ENCODE measurements around the gene PPP1R1A.

DNA sequence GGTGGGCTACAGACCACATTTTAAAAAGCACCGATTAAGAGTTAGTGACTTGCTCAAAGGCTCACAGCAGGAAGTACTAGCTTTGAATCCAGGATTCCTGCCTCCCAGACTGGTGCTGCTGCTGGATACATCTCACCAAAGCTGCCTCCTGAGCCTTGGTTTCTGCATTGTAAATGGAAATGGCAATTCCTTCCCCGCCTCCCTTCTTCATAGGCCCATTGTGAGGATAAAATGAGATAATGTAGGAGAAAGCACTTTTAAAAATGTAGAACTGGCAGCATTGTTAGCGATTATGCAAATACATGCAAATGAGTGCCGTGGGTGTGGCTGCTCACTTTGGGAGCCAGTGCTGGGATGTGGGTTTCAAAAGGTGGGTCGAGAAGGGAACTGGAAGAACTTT, 23.7 kb downstream of the PPP1R1A start:
- TF ChIP-seq, protein P1, sequence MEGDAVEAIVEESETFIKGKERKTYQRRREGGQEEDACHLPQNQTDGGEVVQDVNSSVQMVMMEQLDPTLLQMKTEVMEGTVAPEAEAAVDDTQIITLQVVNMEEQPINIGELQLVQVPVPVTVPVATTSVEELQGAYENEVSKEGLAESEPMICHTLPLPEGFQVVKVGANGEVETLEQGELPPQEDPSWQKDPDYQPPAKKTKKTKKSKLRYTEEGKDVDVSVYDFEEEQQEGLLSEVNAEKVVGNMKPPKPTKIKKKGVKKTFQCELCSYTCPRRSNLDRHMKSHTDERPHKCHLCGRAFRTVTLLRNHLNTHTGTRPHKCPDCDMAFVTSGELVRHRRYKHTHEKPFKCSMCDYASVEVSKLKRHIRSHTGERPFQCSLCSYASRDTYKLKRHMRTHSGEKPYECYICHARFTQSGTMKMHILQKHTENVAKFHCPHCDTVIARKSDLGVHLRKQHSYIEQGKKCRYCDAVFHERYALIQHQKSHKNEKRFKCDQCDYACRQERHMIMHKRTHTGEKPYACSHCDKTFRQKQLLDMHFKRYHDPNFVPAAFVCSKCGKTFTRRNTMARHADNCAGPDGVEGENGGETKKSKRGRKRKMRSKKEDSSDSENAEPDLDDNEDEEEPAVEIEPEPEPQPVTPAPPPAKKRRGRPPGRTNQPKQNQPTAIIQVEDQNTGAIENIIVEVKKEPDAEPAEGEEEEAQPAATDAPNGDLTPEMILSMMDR (conservative IDR thresholded peaks at IDR 0.05; ENCODE audit: low read depth in 2 of 2), result no peak
- TF ChIP-seq, protein P2, sequence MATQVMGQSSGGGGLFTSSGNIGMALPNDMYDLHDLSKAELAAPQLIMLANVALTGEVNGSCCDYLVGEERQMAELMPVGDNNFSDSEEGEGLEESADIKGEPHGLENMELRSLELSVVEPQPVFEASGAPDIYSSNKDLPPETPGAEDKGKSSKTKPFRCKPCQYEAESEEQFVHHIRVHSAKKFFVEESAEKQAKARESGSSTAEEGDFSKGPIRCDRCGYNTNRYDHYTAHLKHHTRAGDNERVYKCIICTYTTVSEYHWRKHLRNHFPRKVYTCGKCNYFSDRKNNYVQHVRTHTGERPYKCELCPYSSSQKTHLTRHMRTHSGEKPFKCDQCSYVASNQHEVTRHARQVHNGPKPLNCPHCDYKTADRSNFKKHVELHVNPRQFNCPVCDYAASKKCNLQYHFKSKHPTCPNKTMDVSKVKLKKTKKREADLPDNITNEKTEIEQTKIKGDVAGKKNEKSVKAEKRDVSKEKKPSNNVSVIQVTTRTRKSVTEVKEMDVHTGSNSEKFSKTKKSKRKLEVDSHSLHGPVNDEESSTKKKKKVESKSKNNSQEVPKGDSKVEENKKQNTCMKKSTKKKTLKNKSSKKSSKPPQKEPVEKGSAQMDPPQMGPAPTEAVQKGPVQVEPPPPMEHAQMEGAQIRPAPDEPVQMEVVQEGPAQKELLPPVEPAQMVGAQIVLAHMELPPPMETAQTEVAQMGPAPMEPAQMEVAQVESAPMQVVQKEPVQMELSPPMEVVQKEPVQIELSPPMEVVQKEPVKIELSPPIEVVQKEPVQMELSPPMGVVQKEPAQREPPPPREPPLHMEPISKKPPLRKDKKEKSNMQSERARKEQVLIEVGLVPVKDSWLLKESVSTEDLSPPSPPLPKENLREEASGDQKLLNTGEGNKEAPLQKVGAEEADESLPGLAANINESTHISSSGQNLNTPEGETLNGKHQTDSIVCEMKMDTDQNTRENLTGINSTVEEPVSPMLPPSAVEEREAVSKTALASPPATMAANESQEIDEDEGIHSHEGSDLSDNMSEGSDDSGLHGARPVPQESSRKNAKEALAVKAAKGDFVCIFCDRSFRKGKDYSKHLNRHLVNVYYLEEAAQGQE (IDR thresholded peaks at IDR 0.05; ENCODE audit: unreplicated experiment), result no peak
- TF ChIP-seq EZH2 (IDR thresholded peaks at IDR 0.05; ENCODE audit: low read depth, unreplicated experiment) (no peak), POLR2AphosphoS5 (IDR thresholded peaks at IDR 0.05; ENCODE audit: low read depth) (peak; percentile 54; the same call in 1 of the 2 replicates)
